K562 (cell line): ENCODE results near the gene PRKCG. TPM values are rescaled to one million over a fixed set of nuclear protein-coding genes. Genes with fewer than 3 reads are reported as not detected.
A peak's percentile ranks its signal among the peaks of the same experiment; 100 is the strongest.

ENCODE experiments used
- ATAC-seq: fragments of 200-7000 bp; cut with Tn5 transposase; 3 replicates; pipeline ENCODE4 v1.9.1; 2020; ENCODE audit warnings: moderate library complexity
- BruUV-seq: library from RNA; stranded (reverse); fragments of 400-500 nt; replicated peaks from 2 replicates; lab custom pipeline; 2021; lab: Mats Ljungman, UMichigan
- CTCF ChIA-PET: fragments of 300-600 bp; formaldehyde crosslinking; extraction: SDS; loops from one replicate; lab custom pipeline; 2021; ENCODE audit warnings: low intra/inter-chr PET ratio; lab: Yijun Ruan, JAX
- POLR2A ChIA-PET: fragments of 300-600, 350-650 bp; sonication (Branson Sonifier 250); formaldehyde crosslinking; extraction: SDS; loops from one replicate; lab custom pipeline; 2021; ENCODE audit warnings: antibody characterized with exemption, inconsistent platforms; lab: Yijun Ruan, JAX
- DNase-seq, 4 experiments: peaks; one replicate each; pipeline versions ENCODE4 v3.0.0 to v3.0.0-alpha.2; 2011 to 2018; ENCODE audit warnings: low spot score in 3 of 4, mixed read lengths in 3 of 4; ENCODE audit errors: extremely low read depth in 1 of 4
- FAIRE-seq: peaks from 2 replicates; lab custom pipeline; 2011; peaks lifted over from hg19 to GRCh38; lab: Jason Lieb, UNC
- H2AFZ ChIP-seq: 2 replicates; pipeline ENCODE4 v1.6.0; 2011; ENCODE audit warnings: low read depth, low read length, control low read depth, inconsistent platforms
- H3K27ac ChIP-seq: fragments of 200-600 bp; 3 replicates; pipeline ENCODE4 v1.8.0; 2011; ENCODE audit warnings: low read depth, mild to moderate bottlenecking, control low read depth, inconsistent platforms, low read length, moderate library complexity, mixed read lengths; ENCODE audit errors: extremely low read depth
- H3K27me3 ChIP-seq, 2 experiments: fragments of 300-600 bp in 1 of 2; 2 replicates in 1 of 2; 3 replicates in 1 of 2; pipeline versions ENCODE4 v1.6.0 to v1.8.0; 2011; ENCODE audit warnings: inconsistent platforms in 2 of 2, low read length in 2 of 2, mild to moderate bottlenecking in 1 of 2, mixed read lengths in 1 of 2, moderate library complexity in 1 of 2; ENCODE audit not compliant: control insufficient read depth in 2 of 2, insufficient read depth in 2 of 2
- H3K36me3 ChIP-seq: fragments of 300-600 bp; 3 replicates; pipeline ENCODE4 v1.8.0; 2011; ENCODE audit warnings: mild to moderate bottlenecking, low read length, inconsistent platforms; ENCODE audit not compliant: control insufficient read depth, insufficient read depth
- H3K4me1 ChIP-seq, 2 experiments: fragments of 200-600 bp in 1 of 2; replicated peaks in 1 of 2; 2 replicates in 1 of 2; 3 replicates in 1 of 2; pipeline versions ENCODE4 v1.5.1 to v1.8.0; 2011; ENCODE audit warnings: inconsistent platforms in 2 of 2, low read length in 2 of 2, mild to moderate bottlenecking in 1 of 2, mixed read lengths in 1 of 2, moderate library complexity in 1 of 2; ENCODE audit not compliant: control insufficient read depth in 2 of 2, insufficient read depth in 2 of 2
- H3K4me2 ChIP-seq: 2 replicates; pipeline ENCODE4 v1.6.1; 2011; ENCODE audit warnings: low read length, control low read depth, inconsistent platforms, mixed read lengths; ENCODE audit not compliant: insufficient read depth
- H3K4me3 ChIP-seq: fragments of 200-600 bp; sonication (generic), shearing (Covaris generic); 2 replicates; pipeline ENCODE4 v1.5.1; 2016; ENCODE audit warnings: control low read depth, inconsistent platforms
- H3K79me2 ChIP-seq: fragments of 200-600 bp; 3 replicates; pipeline ENCODE4 v1.8.0; 2011; ENCODE audit warnings: low read length, inconsistent platforms; ENCODE audit not compliant: control insufficient read depth, insufficient read depth
- H3K9ac ChIP-seq, 2 experiments: 2 replicates each; pipeline versions ENCODE4 v1.6.0 to v1.6.1; 2011; ENCODE audit warnings: low read depth in 2 of 2, low read length in 2 of 2, control low read depth in 1 of 2, inconsistent platforms in 1 of 2, mild to moderate bottlenecking in 1 of 2, mixed read lengths in 1 of 2; ENCODE audit not compliant: insufficient read depth in 1 of 2
- H3K9me1 ChIP-seq: one replicate; pipeline ENCODE4 v1.6.0; 2011; ENCODE audit warnings: inconsistent platforms, mild to moderate bottlenecking, low read length, moderate library complexity; ENCODE audit not compliant: control insufficient read depth, insufficient read depth
- H3K9me3 ChIP-seq: replicated peaks from 2 replicates; pipeline ENCODE4 v1.5.1; 2011; ENCODE audit warnings: low read depth, low read length, inconsistent platforms; ENCODE audit not compliant: control insufficient read depth, insufficient read depth
- H4K20me1 ChIP-seq: replicated peaks from 2 replicates; pipeline ENCODE4 v1.6.1; 2011; ENCODE audit warnings: low read length, inconsistent platforms, mixed read lengths; ENCODE audit not compliant: control insufficient read depth, insufficient read depth
- CCAR2 ChIP-seq: fragments of 200-400 bp; formaldehyde crosslinking; IDR thresholded peaks from 2 replicates; pipeline ENCODE4 v1.6.1; 2017; ENCODE audit warnings: mild to moderate bottlenecking, low read depth, low read length
- HDAC8 ChIP-seq: fragments of 450-650 bp; IDR thresholded peaks from 2 replicates; pipeline ENCODE4 v1.6.1; 2016; ENCODE audit warnings: mild to moderate bottlenecking, missing genetic modification characterization, moderate library complexity, missing compliant biosample characterization
- KDM1A ChIP-seq, 2 experiments: fragments of 450-650 bp; IDR thresholded peaks; 2 replicates each; pipeline ENCODE4 v1.6.1; 2016; ENCODE audit warnings: mild to moderate bottlenecking in 2 of 2
- MYC ChIP-seq, 2 experiments: fragments of 250-450 bp in 1 of 2; sonication (Bioruptor Pico) in 1 of 2; IDR thresholded peaks; 2 replicates each; pipeline versions ENCODE4 v1.5.1 to v1.6.1; 2012 to 2021; ENCODE audit warnings: low read depth in 2 of 2, borderline replicate concordance in 1 of 2, improper control_type of control experiment in 1 of 2, low read length in 1 of 2, mild to moderate bottlenecking in 1 of 2, moderate library complexity in 1 of 2
- NFATC3 ChIP-seq: fragments of 450-650 bp; IDR thresholded peaks from 2 replicates; pipeline ENCODE4 v1.6.1; 2017; ENCODE audit warnings: mild to moderate bottlenecking
- RBBP5 ChIP-seq: fragments of 200-600 bp; sonication (generic); IDR thresholded peaks from 2 replicates; pipeline ENCODE4 v1.6.1; 2012; ENCODE audit warnings: borderline replicate concordance, mild to moderate bottlenecking, low read length, control low read depth, inconsistent platforms; ENCODE audit not compliant: insufficient read depth, poor library complexity, severe bottlenecking
- RBFOX2 ChIP-seq: fragments of 200-400 bp; formaldehyde crosslinking; IDR thresholded peaks from 2 replicates; pipeline ENCODE4 v1.6.1; 2017; ENCODE audit warnings: low read depth, mild to moderate bottlenecking, low read length, moderate library complexity
- WGBS: fragments of 100-300 bp; shearing (Covaris generic); methylation state at CpG from one replicate; pipeline ENCODE4 v1.1.6; 2016; ENCODE audit warnings: low coverage, mixed read lengths; ENCODE audit not compliant: insufficient coverage; ENCODE audit errors: missing lambda C conversion rate; 5-methylcytosine and 5-hydroxymethylcytosine counted together
- in situ Hi-C: fragments of 300-500 bp; cut with MboI; formaldehyde crosslinking; loops from 4 replicates; pipeline ENCODE4 v1.15.0; 2018; ENCODE audit warnings: inconsistent platforms, mixed read lengths
- intact Hi-C: fragments of 100-400 bp; cut with micrococcal nuclease; formaldehyde crosslinking; loops from 2 replicates; pipeline ENCODE4 v1.14.2; 2022
- polyA plus RNA-seq, 8 experiments: library from polyadenylated mRNA; depleted of rRNA in 4 of 8; stranded (reverse) in 5 of 8; unstranded in 3 of 8; fragments of >200 nt; fragmentation: Nextera tagmentation in 2 of 8; fragmentation: Illumina TruSeq in 1 of 8; extraction: Ambion mirVana in 2 of 8; extraction: Trizol in 1 of 8; gene quantifications; 2 replicates each; pipeline versions ENCODE4 v1.2.1 to v1.2.3, GENCODE V29; 2011 to 2014; ENCODE audit warnings: inconsistent platforms in 1 of 8, missing spikeins in 1 of 8
- total RNA-seq, 7 experiments: library from RNA; depleted of rRNA in 6 of 7; stranded (reverse); fragments of >200 nt in 6 of 7; fragmentation: Illumina TruSeq in 2 of 7; extraction: Trizol in 2 of 7; gene quantifications; 2 replicates each; pipeline versions ENCODE4 v1.2.1 to v1.2.3, GENCODE V29; 2011 to 2021; ENCODE audit warnings: low replicate concordance in 1 of 7
- TF ChIP-seq, protein P1 (sequence below): IDR thresholded peaks from 3 replicates; pipeline ENCODE4 v1.6.1; 2011; ENCODE audit warnings: borderline replicate concordance, mild to moderate bottlenecking, moderate library complexity; ENCODE audit not compliant: insufficient read length; ENCODE audit errors: extremely low read depth
- TF ChIP-seq, protein P2 (sequence below): sonication (generic); formaldehyde crosslinking; IDR thresholded peaks from 2 replicates; pipeline ENCODE4 v1.8.0; 2023; ENCODE audit warnings: missing genetic modification reagents, mild to moderate bottlenecking, borderline replicate concordance
- TF ChIP-seq, protein P3 (sequence below), 2 experiments: IDR thresholded peaks; 2 replicates each; pipeline ENCODE4 v1.6.1; 2012; ENCODE audit warnings: improper control_type of control experiment in 2 of 2, low read depth in 2 of 2, low read length in 2 of 2, borderline replicate concordance in 1 of 2

Gene PRKCG
- total and polyA plus RNA-seq, 9 of the 15 experiments (the other 6 are each of a cell fraction or from before 2014, with no cell fraction given) = not detected

DNA sequence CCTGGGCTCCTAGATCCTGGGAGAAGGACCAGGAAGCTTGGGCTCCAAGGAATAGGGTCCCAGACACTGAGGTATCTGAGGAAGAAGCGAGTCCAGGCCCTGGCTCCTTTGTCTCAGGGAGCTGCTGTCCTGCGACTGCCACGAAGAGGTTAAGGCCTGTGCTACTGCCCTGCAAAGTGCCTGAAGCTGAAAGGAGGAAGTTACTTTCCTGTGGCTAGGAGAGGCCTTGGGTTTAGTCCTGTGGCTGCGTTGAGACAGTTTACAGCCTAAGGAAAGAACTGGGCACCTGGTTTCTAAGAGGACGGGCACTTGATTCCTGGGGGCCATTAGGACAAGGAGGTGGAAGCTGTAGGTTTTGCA is 11.5 kb upstream of the PRKCG start:
- H2AFZ ChIP-seq = no peak overlapping the region
- 0 out of 2 replicates have a peak, but pooled peaks cover 5% of the 10 kb centered on the region for H4K20me1 ChIP-seq
- H3K27ac ChIP-seq = peak overlapping the region; percentile 99
- CTCF ChIA-PET = no interaction called here
- H3K36me3 ChIP-seq = peaks cover 36% of the 10 kb centered on the region; the same call in 2 of the 3 replicates
- ATAC-seq (peak; percentile 30), FAIRE-seq (peak; percentile 84), DNase-seq (peak in 2 of 4 experiments; percentile 46 to 72)
- WGBS = 6% methylated on average over 5 of the region's 5 CpGs
- intact Hi-C loops (no loop called here), in situ Hi-C loops (no loop called here)
- POLR2A ChIA-PET = interaction anchor here (0.6 to 1.2 kb wide), 8 partner anchors 9 to 468 kb away, joined by 3 read pairs; no protein-coding TSS in a partner anchor
- H3K27me3 ChIP-seq = no peaks in the 10 kb centered on the region
- H3K4me2 ChIP-seq = peak overlapping the region; percentile 79
- H3K9ac ChIP-seq = peak overlapping the region; percentile 71 to 92
- H3K4me3 ChIP-seq = peak overlapping the region; percentile 78
- H3K9me3 ChIP-seq = no peaks in the 10 kb centered on the region
- peaks cover 26 to 70% of the 10 kb centered on the region in 2 experiments; a peak in 4 of 5 replicates for H3K4me1 ChIP-seq
- peaks cover 4% of the 10 kb centered on the region for H3K9me1 ChIP-seq
- BruUV-seq = TSS peak; percentile 65
- peaks cover 49% of the 10 kb centered on the region for H3K79me2 ChIP-seq
- no peak for TF ChIP-seq HDAC8
- TF ChIP-seq NFATC3 = no peak
- TF ChIP-seq RBBP5 = peak; percentile 43
- TF ChIP-seq RBFOX2 = no peak
- TF ChIP-seq, protein P1, sequence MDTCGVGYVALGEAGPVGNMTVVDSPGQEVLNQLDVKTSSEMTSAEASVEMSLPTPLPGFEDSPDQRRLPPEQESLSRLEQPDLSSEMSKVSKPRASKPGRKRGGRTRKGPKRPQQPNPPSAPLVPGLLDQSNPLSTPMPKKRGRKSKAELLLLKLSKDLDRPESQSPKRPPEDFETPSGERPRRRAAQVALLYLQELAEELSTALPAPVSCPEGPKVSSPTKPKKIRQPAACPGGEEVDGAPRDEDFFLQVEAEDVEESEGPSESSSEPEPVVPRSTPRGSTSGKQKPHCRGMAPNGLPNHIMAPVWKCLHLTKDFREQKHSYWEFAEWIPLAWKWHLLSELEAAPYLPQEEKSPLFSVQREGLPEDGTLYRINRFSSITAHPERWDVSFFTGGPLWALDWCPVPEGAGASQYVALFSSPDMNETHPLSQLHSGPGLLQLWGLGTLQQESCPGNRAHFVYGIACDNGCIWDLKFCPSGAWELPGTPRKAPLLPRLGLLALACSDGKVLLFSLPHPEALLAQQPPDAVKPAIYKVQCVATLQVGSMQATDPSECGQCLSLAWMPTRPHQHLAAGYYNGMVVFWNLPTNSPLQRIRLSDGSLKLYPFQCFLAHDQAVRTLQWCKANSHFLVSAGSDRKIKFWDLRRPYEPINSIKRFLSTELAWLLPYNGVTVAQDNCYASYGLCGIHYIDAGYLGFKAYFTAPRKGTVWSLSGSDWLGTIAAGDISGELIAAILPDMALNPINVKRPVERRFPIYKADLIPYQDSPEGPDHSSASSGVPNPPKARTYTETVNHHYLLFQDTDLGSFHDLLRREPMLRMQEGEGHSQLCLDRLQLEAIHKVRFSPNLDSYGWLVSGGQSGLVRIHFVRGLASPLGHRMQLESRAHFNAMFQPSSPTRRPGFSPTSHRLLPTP = no peak
- peak; percentile 47 for TF ChIP-seq MYC (IDR thresholded peaks at IDR 0.05; ENCODE audit: low read depth, low read length)
- TF ChIP-seq MYC (CRISPR knock-in tag; IDR thresholded peaks at IDR 0.05; ENCODE audit: borderline replicate concordance, low read depth) = no peak
- no peak for TF ChIP-seq CCAR2
- TF ChIP-seq, protein P2, sequence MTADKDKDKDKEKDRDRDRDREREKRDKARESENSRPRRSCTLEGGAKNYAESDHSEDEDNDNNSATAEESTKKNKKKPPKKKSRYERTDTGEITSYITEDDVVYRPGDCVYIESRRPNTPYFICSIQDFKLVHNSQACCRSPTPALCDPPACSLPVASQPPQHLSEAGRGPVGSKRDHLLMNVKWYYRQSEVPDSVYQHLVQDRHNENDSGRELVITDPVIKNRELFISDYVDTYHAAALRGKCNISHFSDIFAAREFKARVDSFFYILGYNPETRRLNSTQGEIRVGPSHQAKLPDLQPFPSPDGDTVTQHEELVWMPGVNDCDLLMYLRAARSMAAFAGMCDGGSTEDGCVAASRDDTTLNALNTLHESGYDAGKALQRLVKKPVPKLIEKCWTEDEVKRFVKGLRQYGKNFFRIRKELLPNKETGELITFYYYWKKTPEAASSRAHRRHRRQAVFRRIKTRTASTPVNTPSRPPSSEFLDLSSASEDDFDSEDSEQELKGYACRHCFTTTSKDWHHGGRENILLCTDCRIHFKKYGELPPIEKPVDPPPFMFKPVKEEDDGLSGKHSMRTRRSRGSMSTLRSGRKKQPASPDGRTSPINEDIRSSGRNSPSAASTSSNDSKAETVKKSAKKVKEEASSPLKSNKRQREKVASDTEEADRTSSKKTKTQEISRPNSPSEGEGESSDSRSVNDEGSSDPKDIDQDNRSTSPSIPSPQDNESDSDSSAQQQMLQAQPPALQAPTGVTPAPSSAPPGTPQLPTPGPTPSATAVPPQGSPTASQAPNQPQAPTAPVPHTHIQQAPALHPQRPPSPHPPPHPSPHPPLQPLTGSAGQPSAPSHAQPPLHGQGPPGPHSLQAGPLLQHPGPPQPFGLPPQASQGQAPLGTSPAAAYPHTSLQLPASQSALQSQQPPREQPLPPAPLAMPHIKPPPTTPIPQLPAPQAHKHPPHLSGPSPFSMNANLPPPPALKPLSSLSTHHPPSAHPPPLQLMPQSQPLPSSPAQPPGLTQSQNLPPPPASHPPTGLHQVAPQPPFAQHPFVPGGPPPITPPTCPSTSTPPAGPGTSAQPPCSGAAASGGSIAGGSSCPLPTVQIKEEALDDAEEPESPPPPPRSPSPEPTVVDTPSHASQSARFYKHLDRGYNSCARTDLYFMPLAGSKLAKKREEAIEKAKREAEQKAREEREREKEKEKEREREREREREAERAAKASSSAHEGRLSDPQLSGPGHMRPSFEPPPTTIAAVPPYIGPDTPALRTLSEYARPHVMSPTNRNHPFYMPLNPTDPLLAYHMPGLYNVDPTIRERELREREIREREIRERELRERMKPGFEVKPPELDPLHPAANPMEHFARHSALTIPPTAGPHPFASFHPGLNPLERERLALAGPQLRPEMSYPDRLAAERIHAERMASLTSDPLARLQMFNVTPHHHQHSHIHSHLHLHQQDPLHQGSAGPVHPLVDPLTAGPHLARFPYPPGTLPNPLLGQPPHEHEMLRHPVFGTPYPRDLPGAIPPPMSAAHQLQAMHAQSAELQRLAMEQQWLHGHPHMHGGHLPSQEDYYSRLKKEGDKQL (CRISPR knock-in tag) = no peak
- TF ChIP-seq, protein P3, sequence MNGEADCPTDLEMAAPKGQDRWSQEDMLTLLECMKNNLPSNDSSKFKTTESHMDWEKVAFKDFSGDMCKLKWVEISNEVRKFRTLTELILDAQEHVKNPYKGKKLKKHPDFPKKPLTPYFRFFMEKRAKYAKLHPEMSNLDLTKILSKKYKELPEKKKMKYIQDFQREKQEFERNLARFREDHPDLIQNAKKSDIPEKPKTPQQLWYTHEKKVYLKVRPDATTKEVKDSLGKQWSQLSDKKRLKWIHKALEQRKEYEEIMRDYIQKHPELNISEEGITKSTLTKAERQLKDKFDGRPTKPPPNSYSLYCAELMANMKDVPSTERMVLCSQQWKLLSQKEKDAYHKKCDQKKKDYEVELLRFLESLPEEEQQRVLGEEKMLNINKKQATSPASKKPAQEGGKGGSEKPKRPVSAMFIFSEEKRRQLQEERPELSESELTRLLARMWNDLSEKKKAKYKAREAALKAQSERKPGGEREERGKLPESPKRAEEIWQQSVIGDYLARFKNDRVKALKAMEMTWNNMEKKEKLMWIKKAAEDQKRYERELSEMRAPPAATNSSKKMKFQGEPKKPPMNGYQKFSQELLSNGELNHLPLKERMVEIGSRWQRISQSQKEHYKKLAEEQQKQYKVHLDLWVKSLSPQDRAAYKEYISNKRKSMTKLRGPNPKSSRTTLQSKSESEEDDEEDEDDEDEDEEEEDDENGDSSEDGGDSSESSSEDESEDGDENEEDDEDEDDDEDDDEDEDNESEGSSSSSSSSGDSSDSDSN (IDR thresholded peaks at IDR 0.05; ENCODE audit: borderline replicate concordance in 1 of 2, low read depth in 2 of 2, low read length in 2 of 2) = 0 out of 4 replicates have a peak, but pooled peaks of 1 of the 2 experiments have one; percentile 76
- no peak for TF ChIP-seq KDM1A (IDR thresholded peaks at IDR 0.05)
